HG02885 (cell line): ENCODE results near the gene DENND4B.
"Not testable (repeated sequence)": the region's sequence is repeated elsewhere in the genome, so short reads cannot be mapped to it uniquely, and the experiment has no call there.

ENCODE experiments used
- ATAC-seq: cut with Tn5 transposase; IDR thresholded peaks from one replicate; pipeline ENCODE4 v1.9.1; 2021; ENCODE audit warnings: mild to moderate bottlenecking; ENCODE audit not compliant: unreplicated experiment, poor library complexity

Gene DENND4B

DNA sequence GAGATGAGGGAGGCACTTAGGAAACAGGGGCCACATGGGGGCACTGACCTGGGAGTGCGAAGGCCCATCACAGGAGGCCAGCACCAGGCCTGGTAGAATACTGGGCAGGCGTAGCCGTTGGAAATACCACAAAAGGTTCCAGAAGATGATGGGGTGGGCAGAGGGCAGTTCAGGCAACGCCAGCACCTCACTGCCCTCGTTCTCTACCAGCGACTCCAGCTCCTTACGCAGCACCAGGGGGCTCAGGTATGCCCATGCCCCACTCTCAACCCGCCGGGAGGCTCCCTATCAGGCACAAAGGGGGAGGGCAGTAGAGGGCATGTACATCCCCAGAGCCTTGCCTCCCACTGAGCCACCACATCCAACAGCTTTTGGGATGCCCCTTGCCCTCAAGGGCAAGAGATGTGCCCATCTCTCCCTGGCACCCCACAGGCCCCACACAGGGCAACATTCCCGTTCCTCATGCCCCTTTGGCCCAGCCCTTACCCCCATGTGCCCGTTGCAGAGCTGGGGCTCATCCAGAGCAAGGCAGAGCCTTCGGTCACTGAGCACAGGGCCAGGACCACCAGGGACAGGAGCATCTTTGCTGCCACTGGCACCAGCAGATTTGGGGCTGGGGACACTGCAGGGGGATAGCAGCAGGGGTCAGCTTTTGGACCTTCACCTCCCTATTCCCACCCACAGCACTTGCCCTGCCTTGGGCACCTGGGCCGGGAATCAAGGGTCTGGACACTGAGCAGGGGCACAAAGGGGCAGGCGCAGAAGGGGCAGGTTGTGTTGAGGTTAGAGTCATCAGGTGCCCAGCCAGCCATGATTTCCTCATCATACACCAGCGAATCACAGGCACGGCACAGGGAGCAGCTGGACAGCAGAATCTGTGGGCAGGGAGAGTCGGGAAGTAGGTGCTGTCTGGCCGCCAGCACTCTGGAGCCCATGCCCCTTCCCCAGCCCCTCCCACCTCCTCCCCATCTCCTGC, 14.1 kb downstream of the DENND4B start:
- ATAC-seq: no peak

DNA sequence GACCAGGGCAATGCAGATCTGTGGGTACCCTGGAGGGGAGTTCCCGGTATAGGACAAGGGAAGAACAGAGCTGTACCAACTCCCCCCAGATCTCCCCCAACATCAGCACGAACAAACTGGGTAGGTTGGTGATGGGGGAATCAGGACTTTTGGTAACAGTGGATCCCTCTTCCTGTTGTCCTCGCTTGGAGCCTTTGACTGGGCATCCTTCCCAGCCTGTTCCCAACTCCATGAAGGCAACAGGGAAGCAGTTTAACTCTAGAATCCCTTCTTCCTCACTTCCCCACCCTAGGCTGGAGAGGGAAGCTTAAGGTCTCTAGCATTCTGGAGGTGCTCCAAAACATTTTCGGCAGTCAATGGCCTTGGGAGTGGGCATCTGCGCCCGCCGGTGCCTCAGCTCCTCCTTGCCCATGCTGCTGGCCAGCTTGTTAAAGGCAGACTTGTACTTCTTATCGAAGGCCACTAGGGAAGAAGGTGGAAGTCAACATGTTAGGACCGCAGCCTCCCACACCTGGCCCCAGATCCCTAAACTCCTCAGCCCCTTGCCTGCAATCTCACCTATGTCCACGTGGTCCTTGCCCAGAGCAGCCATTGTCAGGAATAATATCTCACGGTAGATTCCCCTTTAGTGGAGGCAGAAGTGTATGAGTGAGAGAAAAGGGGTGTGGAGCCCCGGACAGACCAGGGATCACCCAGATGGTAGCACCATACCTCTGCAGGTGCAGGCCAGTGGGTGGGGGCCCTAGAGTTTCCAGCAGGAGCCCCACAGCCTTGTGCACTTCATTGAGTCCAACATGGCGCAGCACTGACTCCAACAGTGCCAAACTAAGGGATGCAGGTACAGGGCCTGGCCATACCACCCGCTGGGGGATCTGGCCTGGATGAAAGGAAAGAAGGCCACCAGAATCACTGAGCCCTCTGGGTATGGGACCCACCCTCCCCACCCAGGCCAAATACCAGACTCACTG, 16.3 kb downstream of the DENND4B start:
- no peak for ATAC-seq

DNA sequence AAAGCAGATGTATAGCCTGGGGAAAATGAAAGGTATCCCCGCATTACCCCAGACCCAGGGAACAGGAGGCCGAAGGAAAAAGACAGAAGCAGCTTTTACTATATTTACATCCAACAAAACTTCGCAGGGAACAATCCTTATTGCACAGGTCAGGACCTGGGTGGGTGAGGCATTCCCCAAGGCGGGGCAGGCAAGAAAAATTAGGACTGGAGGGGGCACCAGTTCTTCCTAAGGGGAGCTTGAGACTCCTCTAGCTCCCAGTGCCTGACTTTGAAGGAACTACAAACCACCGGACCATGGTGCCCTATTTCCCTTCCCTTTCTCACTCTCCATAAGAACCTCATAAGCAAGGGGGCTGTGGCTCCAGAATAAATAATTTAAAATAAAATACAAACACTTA, 17.1 kb downstream of the DENND4B start:
- no peak for ATAC-seq

- no peak for ATAC-seq
Observed at GRCh38 chr1:153928791-153929341, 17.7 kb downstream of the DENND4B start.

DNA sequence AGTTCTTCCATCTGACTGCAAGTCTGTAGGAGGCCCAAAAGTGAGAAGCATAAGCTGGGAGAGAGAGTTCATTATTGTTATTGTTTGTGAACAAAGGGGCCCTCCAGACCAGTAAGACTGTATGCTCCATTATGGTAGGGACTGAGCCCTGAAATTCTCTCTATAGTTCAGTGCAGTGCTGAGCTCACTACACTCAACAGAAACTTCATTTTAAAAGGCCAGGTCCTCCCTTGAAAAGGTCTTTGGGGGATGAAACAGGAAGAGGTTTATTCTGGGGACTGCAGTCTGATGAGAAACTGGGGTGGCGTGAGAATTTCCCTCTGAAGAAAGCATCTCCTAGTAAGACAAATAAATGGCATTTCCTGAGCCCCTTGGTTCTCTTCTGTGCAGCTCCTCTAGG, 18.3 kb downstream of the DENND4B start:
- no peak for ATAC-seq

DNA sequence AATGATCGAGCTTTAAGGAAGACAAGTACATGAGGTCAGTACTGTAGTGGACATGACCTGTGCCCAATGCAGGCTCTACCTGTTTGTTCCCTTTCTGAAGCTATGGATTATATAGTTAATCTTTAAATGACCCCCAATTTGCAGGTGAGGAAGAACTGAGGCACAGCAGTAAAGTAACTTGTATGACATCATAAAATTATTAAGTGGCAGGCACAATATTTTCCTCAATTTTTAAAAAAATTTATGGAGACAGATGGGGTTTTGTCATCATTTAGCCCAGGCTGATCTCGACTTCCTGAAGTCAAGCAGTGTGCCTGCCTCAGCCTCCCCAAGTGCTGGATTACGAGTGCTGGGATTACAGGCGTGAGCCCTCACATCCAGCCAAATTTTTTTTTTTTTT, 20.1 kb downstream of the DENND4B start:
- ATAC-seq: no peak

DNA sequence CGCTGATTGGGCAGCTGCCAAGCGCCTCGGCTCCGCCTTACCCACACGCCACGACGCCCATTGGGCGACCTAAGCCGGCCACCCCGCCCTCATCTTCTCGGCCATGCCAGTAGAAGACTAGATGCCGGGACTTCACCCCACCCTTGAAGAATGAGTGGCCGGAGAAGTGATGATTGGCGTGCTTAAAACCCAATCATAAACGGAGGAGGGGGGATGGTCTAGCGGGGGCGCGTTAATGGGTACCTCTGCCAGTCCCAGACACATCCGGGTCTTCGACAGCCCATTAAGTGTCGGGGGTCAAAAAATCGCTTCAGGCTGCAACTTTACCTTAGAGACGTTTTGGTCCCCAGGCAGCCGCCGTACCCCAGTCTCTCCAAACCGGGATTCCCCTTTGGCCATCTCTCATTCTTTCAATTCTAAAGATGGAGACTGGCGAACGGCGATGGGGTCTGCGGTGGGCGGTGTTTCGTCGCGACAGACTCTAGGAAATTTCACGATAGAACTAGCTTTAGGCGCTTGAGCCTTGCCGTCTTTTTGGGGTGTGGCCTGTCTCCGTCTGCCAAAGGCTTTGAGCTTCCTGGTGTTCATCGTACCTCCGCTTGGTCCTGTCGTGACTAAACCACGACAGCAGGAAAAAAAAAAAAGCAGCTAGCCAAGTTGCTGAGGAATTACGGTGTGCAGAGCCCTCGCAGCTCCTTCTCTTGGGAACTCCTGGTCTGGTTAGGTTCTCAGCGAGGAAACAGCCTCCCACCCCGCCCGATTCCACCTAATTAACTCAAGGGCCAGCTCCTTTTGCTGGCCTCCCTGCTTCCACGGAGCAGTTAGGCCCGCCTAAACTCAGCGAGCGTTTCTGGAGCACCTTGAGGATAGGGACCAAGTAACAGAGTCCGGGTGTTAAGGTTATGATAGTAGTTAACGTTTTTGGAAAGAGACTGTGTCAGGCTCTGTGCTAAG, 23.3 kb downstream of the DENND4B start, which contains the start of gene GATAD2B:
Gene GATAD2B (minus strand): TSS at position 1 of the 954 bp plus-strand sequence. CDS start 94,625 bp downstream, outside the sequence.
- ATAC-seq: peak; percentile 95

- peak; percentile 22 for ATAC-seq
Observed at GRCh38 chr1:153922076-153922971, 24.2 kb downstream of the DENND4B start.

GRCh38 chr1:153921803-153922075, 24.8 kb downstream of the DENND4B start:
- no peak for ATAC-seq

DNA sequence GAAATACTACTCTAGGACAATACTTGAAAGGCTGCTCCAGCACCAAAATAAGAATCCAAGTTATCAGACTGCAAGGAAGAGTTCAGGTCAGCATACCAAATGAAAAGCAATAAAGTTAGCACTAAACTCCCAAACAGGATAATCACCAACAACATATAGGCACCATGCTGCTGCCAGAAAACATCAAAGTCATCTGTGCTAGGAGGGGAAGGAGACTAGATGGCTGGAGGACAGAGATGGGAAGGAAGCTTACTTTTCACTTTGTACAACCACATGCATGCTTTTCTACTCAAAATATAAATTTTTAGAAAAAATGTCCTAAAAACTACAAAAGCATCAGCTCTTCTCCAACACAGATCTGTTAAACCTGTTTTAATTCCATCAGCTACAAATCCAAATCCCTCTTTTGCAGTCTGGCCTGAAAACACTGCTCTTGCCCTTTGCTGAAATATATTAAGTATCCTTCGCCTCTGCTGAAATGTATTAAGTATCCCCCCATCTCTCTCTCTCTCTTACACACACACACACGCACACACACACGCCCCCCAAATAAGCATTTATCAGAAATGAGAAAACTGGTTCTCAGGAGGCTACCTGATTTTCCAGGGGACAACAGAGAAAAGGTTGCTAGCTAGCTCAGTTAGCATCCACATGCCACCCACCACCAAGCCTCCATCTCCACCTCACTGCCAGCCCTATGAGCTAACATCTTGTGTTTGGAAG, 25.3 kb downstream of the DENND4B start:
- no peak for ATAC-seq

DNA sequence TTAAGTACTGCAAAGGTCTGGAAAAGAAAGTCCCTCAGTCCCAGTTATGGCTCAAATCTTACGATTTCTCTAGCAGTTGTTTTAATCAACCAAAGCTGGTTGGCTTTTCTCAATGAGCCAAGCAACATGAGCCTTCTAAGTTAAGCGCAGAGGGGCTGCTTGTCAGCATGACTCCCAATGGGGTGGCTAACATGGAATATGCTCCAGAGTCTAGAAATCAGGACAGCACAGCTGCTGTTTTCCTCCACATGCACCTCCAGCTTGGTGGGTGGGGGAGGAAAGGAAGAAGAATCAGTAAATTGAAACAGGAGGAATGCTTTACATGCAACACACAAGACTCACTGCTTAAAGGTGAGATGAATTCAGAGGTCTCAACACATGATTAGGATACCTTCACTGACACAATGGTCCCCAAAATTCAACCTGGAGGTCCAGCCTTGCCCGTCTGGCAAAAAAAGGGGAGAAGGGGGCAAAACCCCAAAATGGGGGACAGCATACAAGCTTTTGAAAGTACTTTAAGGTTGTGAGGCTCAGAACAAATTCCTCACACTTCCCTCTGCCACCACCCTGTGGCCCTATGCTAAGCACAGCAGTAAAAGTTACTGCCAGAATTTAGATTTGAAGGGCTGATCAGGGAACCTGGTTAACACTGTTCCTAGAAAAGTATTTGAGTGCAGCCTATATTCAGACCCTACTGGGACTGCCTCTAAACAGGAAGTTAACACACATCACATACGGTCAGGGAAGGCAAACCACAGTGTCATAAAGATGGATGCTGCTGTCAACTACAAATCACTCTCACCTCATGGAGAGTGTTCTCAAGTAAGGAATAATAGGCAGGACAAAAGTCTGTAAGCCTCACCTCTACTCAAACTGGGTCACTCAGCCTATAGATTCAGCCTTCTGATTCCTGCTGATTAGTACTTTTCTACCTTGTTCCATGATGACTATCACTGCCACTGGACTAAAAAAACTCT, 26.4 kb downstream of the DENND4B start:
- no peak for ATAC-seq

GRCh38 chr1:153916297-153916696, 30.2 kb downstream of the DENND4B start:
- ATAC-seq: no peak

DNA sequence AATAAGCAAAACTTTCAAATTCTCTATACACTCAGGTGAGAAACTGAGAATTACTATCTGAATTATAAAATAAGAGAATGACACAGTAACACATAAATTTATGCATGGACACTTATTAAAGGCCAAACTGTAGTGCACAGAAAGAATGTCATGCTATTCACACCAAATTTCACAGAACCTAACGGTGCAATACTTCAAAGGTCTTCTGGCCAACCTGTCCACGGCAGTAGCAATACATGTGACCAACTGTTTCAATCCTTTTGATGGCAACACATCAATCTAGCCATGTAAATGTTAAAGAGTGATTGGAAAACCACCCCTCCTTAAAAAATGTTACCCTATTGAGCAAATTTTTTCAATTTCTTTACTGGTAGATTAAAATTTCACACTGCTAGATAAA, 34.2 kb downstream of the DENND4B start:
- ATAC-seq: no peak

- not testable (repeated sequence) for ATAC-seq
Observed at GRCh38 chr1:153910560-153910959, 36.0 kb downstream of the DENND4B start.

- ATAC-seq: no peak
Observed at GRCh38 chr1:153908071-153908470, 38.4 kb downstream of the DENND4B start.

DNA sequence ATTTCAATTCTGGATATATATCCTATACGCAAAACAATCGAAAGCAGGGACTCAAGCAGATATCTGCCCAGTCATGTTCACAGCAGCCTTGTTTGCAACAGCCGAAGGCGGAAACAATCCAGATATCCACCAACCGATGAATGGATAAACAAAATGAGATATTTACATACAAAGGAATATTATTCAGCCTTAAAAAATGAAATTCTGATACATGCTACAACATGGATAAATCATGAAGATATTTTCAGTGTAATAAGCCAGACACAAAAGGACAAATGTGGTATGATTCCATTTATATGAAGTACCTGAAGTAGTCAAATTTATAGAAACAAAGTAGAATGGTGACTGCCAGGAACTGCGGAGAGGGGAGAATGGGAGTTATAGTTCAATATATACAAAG, 39.4 kb downstream of the DENND4B start:
- no peak for ATAC-seq

DNA sequence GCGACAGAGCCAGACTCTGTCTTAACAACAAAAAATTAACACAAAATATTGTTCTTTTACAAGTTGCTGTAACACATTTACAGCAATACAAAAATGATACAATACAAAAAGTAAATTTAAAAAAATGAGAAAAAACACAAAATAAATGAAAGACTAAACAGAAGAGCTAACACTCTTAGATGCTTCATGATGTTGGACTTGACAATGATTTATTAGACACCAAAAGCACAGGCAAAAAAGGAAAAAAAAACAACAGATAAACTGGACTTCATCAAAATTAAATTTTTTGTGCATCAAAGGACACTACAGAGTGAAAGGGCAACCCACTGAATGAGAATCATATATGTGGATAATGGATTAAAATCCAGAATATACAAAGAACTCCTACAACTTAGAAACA, 40.1 kb downstream of the DENND4B start:
- no peak for ATAC-seq
